Muscle layer of duodenum (tissue), 2 donors: ENCODE data around the gene KRTAP5-11.
"Not testable (repeated sequence)": the region's sequence is repeated elsewhere in the genome, so short reads cannot be mapped to it uniquely, and the experiment has no call there.

Source experiments
- H3K27ac ChIP-seq: one replicate; pipeline ENCODE4 v1.7.0; 2013; ENCODE audit warnings: mild to moderate bottlenecking, low read length
- H3K27me3 ChIP-seq: one replicate; pipeline ENCODE4 v1.7.0; 2013; ENCODE audit warnings: low read depth, mild to moderate bottlenecking, control low read depth, low read length
- H3K36me3 ChIP-seq, 2 donors: one replicate each; pipeline ENCODE4 v1.7.0; 2013; ENCODE audit warnings: low read length in 2 of 2, control low read depth in 1 of 2, mild to moderate bottlenecking in 1 of 2; ENCODE audit not compliant: insufficient read depth in 2 of 2, control insufficient read depth in 1 of 2
- H3K4me1 ChIP-seq, 2 donors: one replicate each; pipeline ENCODE4 v1.7.0; 2013; ENCODE audit warnings: low read length in 2 of 2, mild to moderate bottlenecking in 2 of 2, control low read depth in 1 of 2, moderate library complexity in 1 of 2; ENCODE audit not compliant: insufficient read depth in 2 of 2, control insufficient read depth in 1 of 2
- H3K4me3 ChIP-seq, 2 donors: one replicate each; pipeline ENCODE4 v1.7.0; 2013; ENCODE audit warnings: low read length in 2 of 2, low read depth in 1 of 2, mild to moderate bottlenecking in 1 of 2
- H3K9me3 ChIP-seq, 2 donors: one replicate each; pipeline ENCODE4 v1.7.0; 2013; ENCODE audit warnings: low read length in 2 of 2, control low read depth in 1 of 2, mild to moderate bottlenecking in 1 of 2; ENCODE audit not compliant: control insufficient read depth in 1 of 2
- donor health status: healthy.

The KRTAP5-11 gene

DNA sequence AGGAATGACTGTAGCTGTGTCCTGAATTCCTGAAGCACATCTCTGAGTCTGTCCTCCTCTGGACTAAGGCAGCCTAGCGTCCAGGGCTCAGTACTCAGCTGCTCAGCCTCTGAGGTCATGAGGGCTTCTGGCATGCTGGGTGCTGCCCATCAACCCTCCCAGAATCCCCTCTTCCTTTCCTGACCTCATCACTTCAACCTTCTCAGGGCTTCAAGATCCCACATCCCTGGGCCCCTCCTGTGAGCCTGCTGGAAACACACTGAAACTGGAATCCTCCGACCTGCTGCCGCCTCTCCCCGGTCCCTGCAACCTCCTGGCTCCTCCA is 44.0 kb downstream of the KRTAP5-11 start:
- Histone ChIP-seq H3K36me3 (no peaks in the 10 kb centered on the region), H3K9me3 (no peaks in the 10 kb centered on the region), H3K27me3 (no peaks in the 10 kb centered on the region), H3K4me1 (no peaks in the 10 kb centered on the region), H3K27ac (no peak overlapping the region), H3K4me3 (no peak overlapping the region)

- H3K4me1 ChIP-seq, H3K27ac ChIP-seq, H3K4me3 ChIP-seq, H3K36me3 ChIP-seq, H3K27me3 ChIP-seq, H3K9me3 ChIP-seq: not testable (repeated sequence)
Observed at GRCh38 chr11:71537977-71538665, 44.6 kb downstream of the KRTAP5-11 start, which contains the start of gene KRTAP5-8. TSS of gene KRTAP5-8 (plus strand) at chr11:71538025. CDS start at chr11:71538056, 31 bp downstream.

GRCh38 chr11:71537537-71537936 is 45.1 kb downstream of the KRTAP5-11 start:
- Histone ChIP-seq H3K27me3 (no peaks in the 10 kb centered on the region), H3K4me3 (no peak overlapping the region), H3K27ac (no peak overlapping the region), H3K4me1 (no peaks in the 10 kb centered on the region), H3K9me3 (no peaks in the 10 kb centered on the region), H3K36me3 (no peaks in the 10 kb centered on the region)

DNA sequence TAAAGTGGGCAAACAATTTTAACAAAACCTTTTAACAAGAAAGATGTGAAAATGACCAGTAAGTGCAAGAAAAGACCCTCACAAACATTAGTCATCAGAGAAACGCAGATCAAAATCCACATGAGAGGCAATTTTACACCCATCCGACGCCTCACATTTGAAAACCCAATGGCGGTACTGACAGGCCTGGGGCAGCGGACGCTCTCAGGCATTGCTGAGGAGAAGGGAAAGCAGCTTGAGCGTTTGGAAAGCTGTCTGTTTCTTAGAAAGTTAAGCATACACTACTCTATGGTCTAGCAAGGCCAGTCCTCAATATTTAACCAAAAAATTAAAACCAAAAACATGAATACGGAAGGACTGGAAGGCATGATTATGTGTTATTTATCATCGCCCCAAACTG is 46.9 kb downstream of the KRTAP5-11 start:
- H3K4me3 ChIP-seq: no peak overlapping the region
- no peaks in the 10 kb centered on the region for H3K36me3 ChIP-seq
- H3K27me3 ChIP-seq: no peaks in the 10 kb centered on the region
- H3K9me3 ChIP-seq: no peaks in the 10 kb centered on the region
- no peak overlapping the region for H3K27ac ChIP-seq
- no peaks in the 10 kb centered on the region for H3K4me1 ChIP-seq

GRCh38 chr11:71534711-71535608 is 47.7 kb downstream of the KRTAP5-11 start:
- H3K4me3 ChIP-seq, H3K27me3 ChIP-seq, H3K9me3 ChIP-seq, H3K27ac ChIP-seq, H3K4me1 ChIP-seq, H3K36me3 ChIP-seq: not testable (repeated sequence)

DNA sequence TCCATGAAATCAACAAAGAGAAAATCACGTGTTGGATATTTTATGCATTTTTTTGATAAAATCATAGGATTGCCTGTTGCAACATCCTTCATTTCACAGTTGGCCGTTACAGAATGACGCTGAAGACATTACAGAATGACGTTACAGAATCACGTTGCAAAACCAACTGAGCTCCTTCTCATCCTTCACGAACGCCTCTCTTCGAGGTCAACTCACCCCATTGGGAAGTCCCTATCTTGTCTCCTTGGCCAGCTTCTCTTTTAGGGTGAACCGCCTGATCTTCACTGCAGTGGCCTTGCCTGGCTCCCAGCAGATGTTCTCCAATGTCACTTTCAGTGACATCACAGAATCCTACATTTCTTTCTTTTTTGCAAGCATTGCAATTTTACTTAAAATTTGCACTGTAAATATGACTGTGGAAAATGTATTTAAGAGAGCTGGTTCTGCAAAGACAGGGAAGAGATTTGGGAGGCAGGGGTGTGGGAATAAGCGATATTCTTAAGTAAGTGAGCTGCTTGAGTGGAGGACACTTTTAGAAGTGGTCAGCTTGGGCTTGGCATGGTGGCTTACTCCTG is 50.6 kb downstream of the KRTAP5-11 start:
- H3K4me3 ChIP-seq: no peak overlapping the region
- no peak overlapping the region for H3K27ac ChIP-seq

More for the DNA sequence above, 50.6 kb downstream of the KRTAP5-11 start:
- H3K9me3 ChIP-seq: no peaks in the 10 kb centered on the region
- H3K27me3 ChIP-seq: no peaks in the 10 kb centered on the region
- no peaks in the 10 kb centered on the region for H3K36me3 ChIP-seq
- no peaks in the 10 kb centered on the region for H3K4me1 ChIP-seq
